Mucosa of descending colon (tissue), 3 donors: ENCODE results near the gene TOPAZ1. TPM values are rescaled to one million over a fixed set of nuclear protein-coding genes. Genes with fewer than 3 reads are reported as not detected.

Experiments used
- ATAC-seq: fragments of 200-7000 bp; cut with Tn5 transposase; one replicate; pipeline ENCODE4 v1.9.1; 2020; ENCODE audit warnings: mild to moderate bottlenecking, moderate library complexity
- DNase-seq, 3 donors: peaks; one replicate each; pipeline ENCODE4 v3.0.0-alpha.2; 2020
- H3K36me3 ChIP-seq: fragments of 200-600 bp; one replicate; pipeline ENCODE4 v1.8.0; 2021; ENCODE audit warnings: low read depth, mild to moderate bottlenecking
- H3K4me1 ChIP-seq: fragments of 200-600 bp; one replicate; pipeline ENCODE4 v1.8.0; 2021; ENCODE audit warnings: low read depth, mild to moderate bottlenecking
- H3K4me3 ChIP-seq: fragments of 200-600 bp; one replicate; pipeline ENCODE4 v1.8.0; 2021; ENCODE audit warnings: mild to moderate bottlenecking
- H3K9me3 ChIP-seq: fragments of 200-600 bp; one replicate; pipeline ENCODE4 v1.8.0; 2021; ENCODE audit warnings: mild to moderate bottlenecking
- intact Hi-C, 2 donors: fragments of 100-400 bp; cut with DNase I in 1 of 2; cut with micrococcal nuclease in 1 of 2; formaldehyde crosslinking; loops; one replicate each; pipeline versions ENCODE4 v1.11.0 to v1.11.1; 2022; cut with DNase I, micrococcal nuclease
- total RNA-seq, 3 donors: library from RNA; stranded (reverse); fragmentation: NEBNext Ultra II Directional in 2 of 3; extraction: Animal tissue kit (Norgen Biotek cat#: 25700) in 2 of 3; gene quantifications; one replicate each; pipeline versions ENCODE4 v1.2.1 to v1.2.4, GENCODE V29; 2021 to 2023
- TF ChIP-seq, protein P1 (sequence below): fragments of 200-600 bp; IDR thresholded peaks from one replicate; pipeline ENCODE4 v1.8.0; 2022; ENCODE audit warnings: antibody characterized with exemption, mild to moderate bottlenecking
- donor health status: DM: no; HTN: no; CAD: no; lungs with moderate emphysema.
- donor health status: DM: no; HTN: no; CAD: no.
- donor health status: DM: no; HTN: yes; CAD: no.

TOPAZ1 gene
- total RNA-seq, 3 donors from 2014 or later: not detected

DNA sequence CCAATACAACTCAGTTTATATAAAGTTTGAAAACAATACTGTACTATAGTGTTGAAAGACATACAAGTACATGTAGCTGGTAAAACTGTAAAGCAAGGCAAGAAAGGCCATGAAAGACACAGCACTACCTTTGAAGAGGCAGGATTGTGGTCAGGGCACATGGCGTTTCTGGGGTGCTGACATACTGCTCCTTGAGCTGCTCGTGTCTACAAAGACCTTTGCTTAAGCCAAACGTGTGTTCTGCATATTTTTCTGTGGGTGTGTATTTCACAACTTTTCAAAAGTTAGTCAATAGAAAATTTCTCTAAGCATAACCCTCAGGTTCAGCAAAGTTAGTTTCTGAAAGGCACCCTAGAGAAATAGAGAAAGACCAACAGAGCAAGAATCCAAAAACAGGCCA, 14.1 kb upstream of the TOPAZ1 start:
- no peaks in the 10 kb centered on the region for H3K4me1 ChIP-seq
- DNase-seq: no peak
- H3K36me3 ChIP-seq: no peaks in the 10 kb centered on the region
- ATAC-seq: no peak
- TF ChIP-seq, protein P1, sequence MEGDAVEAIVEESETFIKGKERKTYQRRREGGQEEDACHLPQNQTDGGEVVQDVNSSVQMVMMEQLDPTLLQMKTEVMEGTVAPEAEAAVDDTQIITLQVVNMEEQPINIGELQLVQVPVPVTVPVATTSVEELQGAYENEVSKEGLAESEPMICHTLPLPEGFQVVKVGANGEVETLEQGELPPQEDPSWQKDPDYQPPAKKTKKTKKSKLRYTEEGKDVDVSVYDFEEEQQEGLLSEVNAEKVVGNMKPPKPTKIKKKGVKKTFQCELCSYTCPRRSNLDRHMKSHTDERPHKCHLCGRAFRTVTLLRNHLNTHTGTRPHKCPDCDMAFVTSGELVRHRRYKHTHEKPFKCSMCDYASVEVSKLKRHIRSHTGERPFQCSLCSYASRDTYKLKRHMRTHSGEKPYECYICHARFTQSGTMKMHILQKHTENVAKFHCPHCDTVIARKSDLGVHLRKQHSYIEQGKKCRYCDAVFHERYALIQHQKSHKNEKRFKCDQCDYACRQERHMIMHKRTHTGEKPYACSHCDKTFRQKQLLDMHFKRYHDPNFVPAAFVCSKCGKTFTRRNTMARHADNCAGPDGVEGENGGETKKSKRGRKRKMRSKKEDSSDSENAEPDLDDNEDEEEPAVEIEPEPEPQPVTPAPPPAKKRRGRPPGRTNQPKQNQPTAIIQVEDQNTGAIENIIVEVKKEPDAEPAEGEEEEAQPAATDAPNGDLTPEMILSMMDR: no peak
- H3K4me3 ChIP-seq: no peak overlapping the region
- H3K9me3 ChIP-seq: no peaks in the 10 kb centered on the region
- intact Hi-C loops: no loop called here

DNA sequence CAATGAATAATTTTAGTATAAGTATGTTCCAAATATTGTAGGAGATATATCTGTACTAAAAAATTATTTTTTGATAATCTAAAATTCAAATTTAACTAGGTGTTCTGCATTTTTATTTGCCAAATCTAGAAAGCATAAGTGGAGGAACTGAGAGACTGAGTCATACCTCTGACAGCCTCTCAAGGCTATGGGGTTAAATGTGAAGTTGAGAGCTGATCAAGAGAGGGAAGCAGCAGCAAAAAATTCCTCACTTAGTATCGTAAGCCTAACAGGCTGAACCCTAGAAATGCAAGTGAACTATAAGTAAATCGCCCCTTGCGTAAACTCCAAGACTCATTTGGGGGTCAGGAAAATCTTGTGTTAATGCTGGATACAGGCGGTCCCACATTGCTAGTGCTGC, 12.8 kb upstream of the TOPAZ1 start:
- intact Hi-C loops: no loop called here
- ATAC-seq (no peak), DNase-seq (no peak)
- Histone ChIP-seq H3K9me3 (no peaks in the 10 kb centered on the region), H3K4me3 (no peak overlapping the region), H3K4me1 (no peaks in the 10 kb centered on the region), H3K36me3 (no peaks in the 10 kb centered on the region)
- TF ChIP-seq, protein P1: no peak

DNA sequence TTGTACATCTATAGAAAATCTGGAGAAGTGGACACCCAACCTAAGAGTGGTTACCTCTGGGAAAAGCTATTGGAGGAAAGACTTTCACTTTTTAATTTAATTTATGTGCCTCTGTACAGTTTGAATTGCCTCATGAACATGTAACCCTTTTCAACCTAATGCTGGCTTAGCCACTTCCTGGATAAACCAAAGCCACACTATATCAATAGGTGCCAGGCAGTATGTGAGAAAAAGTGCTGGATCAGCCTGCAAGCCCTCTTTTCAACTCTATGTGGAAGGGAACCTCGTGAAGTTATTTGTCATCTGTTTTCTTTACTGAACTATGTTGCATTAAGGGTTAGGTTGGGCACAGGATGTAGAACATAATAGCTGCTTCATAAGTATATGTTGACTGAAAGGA, 9.3 kb upstream of the TOPAZ1 start:
- intact Hi-C loops: no loop called here
- ATAC-seq (no peak), DNase-seq (no peak)
- no peaks in the 10 kb centered on the region for H3K9me3 ChIP-seq
- no peaks in the 10 kb centered on the region for H3K4me1 ChIP-seq
- no peak overlapping the region for H3K4me3 ChIP-seq
- no peaks in the 10 kb centered on the region for H3K36me3 ChIP-seq
- TF ChIP-seq, protein P1: no peak

DNA sequence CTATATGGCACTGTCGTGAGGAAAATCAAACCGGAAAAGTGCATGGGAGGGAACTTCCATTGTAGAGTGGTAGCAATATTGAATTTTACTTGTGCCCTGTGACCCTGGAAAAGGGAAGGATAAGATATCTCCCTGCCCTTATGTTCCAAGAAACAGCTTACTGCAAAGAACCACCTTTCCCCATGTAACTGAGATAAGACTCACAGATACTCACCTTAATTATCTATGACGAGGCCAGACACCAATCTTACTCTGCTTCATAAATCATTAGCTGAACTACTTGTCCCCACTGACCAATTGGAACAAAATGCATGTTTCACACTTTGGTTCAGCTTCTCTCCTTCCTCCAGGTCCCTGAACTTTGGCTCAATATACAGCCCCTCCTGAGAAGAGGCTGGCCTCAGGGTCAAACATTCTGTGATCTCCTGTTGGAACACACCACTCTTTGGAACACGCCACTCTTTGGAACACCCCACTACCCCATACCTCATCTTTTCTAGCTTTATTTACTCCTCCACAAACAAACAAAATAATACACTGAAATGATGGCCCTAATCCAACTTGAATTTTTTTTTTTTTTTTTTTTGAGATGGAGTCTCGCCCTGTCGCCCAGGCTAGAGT, 6.9 kb upstream of the TOPAZ1 start:
- ATAC-seq (no peak), DNase-seq (no peak)
- intact Hi-C loops: no loop called here
- Histone ChIP-seq H3K4me3 (no peak overlapping the region), H3K36me3 (no peaks in the 10 kb centered on the region), H3K4me1 (no peaks in the 10 kb centered on the region), H3K9me3 (no peaks in the 10 kb centered on the region)
- TF ChIP-seq, protein P1: no peak

DNA sequence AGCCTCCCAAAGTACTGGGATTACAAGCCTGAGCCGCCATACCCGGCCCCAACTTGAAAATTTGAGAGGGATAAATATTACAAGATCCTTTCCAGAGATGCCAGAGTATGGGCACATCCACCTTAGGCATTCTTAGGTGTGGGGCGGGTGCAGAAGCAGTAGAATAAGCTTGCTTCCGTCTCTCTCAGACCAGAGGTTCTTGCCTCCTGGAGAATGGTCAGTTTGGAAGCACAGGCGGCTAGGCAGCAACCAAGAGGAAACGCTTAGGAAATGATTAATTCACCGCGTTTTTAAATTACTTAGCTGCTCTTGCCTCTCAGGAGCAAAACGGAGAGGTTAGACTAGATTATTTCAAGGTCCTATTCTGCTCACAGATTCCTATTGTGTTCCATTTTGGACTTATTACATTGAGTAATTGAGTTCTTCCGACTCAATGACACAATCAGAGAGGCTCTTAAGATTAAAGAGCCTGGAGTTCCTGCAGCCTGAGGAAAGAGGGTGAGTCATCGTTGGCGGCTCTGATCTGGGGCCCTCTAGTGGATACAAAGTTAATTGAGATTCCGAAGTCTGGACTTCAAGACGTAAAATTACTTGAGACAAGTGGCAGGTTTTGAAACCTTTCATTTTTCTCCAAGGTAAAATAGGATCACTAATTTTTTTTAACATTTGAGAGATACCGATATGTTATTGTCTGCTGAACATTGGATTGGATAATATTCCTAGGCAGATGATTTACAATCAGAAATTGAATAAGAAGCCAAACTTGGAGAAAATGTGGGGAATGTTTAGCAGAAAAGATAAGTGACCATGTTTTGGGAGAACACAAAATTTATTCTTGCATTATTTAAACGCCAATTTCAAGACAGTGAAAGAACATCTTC, 5.8 kb upstream of the TOPAZ1 start:
- DNase-seq (peak in 2 of 3 donors; percentile 33 to 70), ATAC-seq (peak; percentile 99)
- Histone ChIP-seq H3K4me1 (no peaks in the 10 kb centered on the region), H3K9me3 (no peaks in the 10 kb centered on the region), H3K36me3 (no peaks in the 10 kb centered on the region), H3K4me3 (no peak overlapping the region)
- TF ChIP-seq, protein P1: peak; percentile 38
- intact Hi-C loops: no loop called here
